Measurements from ENCODE around the gene OSGIN1. TPM values are rescaled to one million over a fixed set of nuclear protein-coding genes. Genes with fewer than 3 reads are reported as not detected.

OSGIN1 gene
- total and polyA plus RNA-seq, 2 of the 8 experiments (the other 6 are each of a cell fraction or from before 2014, with no cell fraction given): 0.58 to 0.76 TPM

- H3K14ac ChIP-seq (ENCODE audit: insufficient read length): no peak overlapping the region
- no peaks in the 10 kb centered on the region for H3K9me3 ChIP-seq (ENCODE audit: insufficient read depth in 2 of 2, low read depth in 1 of 2, low read length in 1 of 2)
- peaks cover 0 to 10% (median 8%) of the 10 kb centered on the region in 4 experiments; a peak in 6 of 7 replicates for H3K27me3 ChIP-seq (replicated peaks in 1 of 4; ENCODE audit: control insufficient read depth in 3 of 4, extremely low read depth in 1 of 4, insufficient read depth in 3 of 4, low read length in 3 of 4)
- H2BK120ac ChIP-seq (replicated peaks; ENCODE audit: low read depth, low read length): no peak overlapping the region
- no peak overlapping the region for H3K23ac ChIP-seq (ENCODE audit: insufficient read length)
- no peak overlapping the region for H4K91ac ChIP-seq (replicated peaks; ENCODE audit: insufficient read length, low read length)
- no peak overlapping the region for H2BK5ac ChIP-seq (ENCODE audit: low read depth, low read length)
- peaks cover 0 to 5% (median 3%) of the 10 kb centered on the region in 4 experiments; a peak in 4 of 7 replicates for H3K4me1 ChIP-seq (replicated peaks in 1 of 4; ENCODE audit: control insufficient read depth in 3 of 4, insufficient read depth in 4 of 4, low read length in 3 of 4)
- no peak overlapping the region for H2BK12ac ChIP-seq (ENCODE audit: low read depth, low read length)
- peaks cover 11% of the 10 kb centered on the region; the same call in 1 of the 2 replicates for H3K23me2 ChIP-seq (ENCODE audit: low read depth, low read length)
- H3K79me2 ChIP-seq (ENCODE audit: control insufficient read depth in 1 of 2, insufficient read depth in 2 of 2, low read length in 2 of 2): no peaks in the 10 kb centered on the region
- no peak overlapping the region for H4K5ac ChIP-seq (ENCODE audit: insufficient read length, low read depth, low read length)
- H2AFZ ChIP-seq (ENCODE audit: low read length): no peak overlapping the region
- no peak overlapping the region for H2AK5ac ChIP-seq (ENCODE audit: low read depth, low read length)
- no peak overlapping the region for H2BK15ac ChIP-seq (ENCODE audit: low read length)
- peaks cover 0 to 3% of the 10 kb centered on the region in 2 experiments for H4K20me1 ChIP-seq (replicated peaks in 1 of 2; ENCODE audit: control insufficient read depth in 1 of 2, insufficient read depth in 2 of 2, low read length in 2 of 2)
- DNase-seq (ENCODE audit: low read depth in 1 of 2, low spot score in 2 of 2) (no peak), FAIRE-seq (no peak)
- ChIA-PET CTCF (ENCODE audit: partially characterized antibody) (interaction anchor here (0.9 to 16.0 kb wide), 8 partner anchors 10 to 96 kb away, joined by 3 to 366 read pairs (median 8); partner anchors contain the start of gene SLC38A8), POLR2A (ENCODE audit: partially characterized antibody) (no interaction called here)
- no peak overlapping the region for H3K18ac ChIP-seq (ENCODE audit: extremely low read depth, low read length)
- no peak overlapping the region for H3K4me3 ChIP-seq (ENCODE audit: extremely low read depth in 1 of 4, insufficient read depth in 2 of 4, low read depth in 3 of 4, low read length in 4 of 4)
- no peak overlapping the region for H3K9ac ChIP-seq (replicated peaks in 1 of 4; ENCODE audit: extremely low read depth in 1 of 4, low read depth in 3 of 4, low read length in 3 of 4)
- H3K56ac ChIP-seq (replicated peaks; ENCODE audit: insufficient read length, low read depth, low read length): no peak overlapping the region
- H3K27ac ChIP-seq (ENCODE audit: low read depth, low read length): no peak overlapping the region
- H2BK20ac ChIP-seq (ENCODE audit: low read length): no peak overlapping the region
- H3K4me2 ChIP-seq (ENCODE audit: insufficient read depth in 1 of 2, low read depth in 2 of 2, low read length in 2 of 2): no peak overlapping the region
- WGBS, 2 experiments (ENCODE audit: extremely low coverage in 1 of 2, insufficient coverage in 1 of 2, insufficient read length in 1 of 2, insufficient replicate concordance in 2 of 2, low coverage in 1 of 2, low lambda C conversion rate in 2 of 2, missing lambda C conversion rate in 1 of 2): 91% methylated on average over 24 of the region's 26 CpGs; no CpG with 5 or more reads in 1 of the 2 experiments
- H3K36me3 ChIP-seq (ENCODE audit: control insufficient read depth in 2 of 4, insufficient read depth in 4 of 4, low read length in 3 of 4): no peaks in the 10 kb centered on the region
- peak overlapping the region; percentile 39; the same call in 1 of the 2 replicates for H4K8ac ChIP-seq (ENCODE audit: extremely low read depth, insufficient read depth, low read length)
- no peak for TF ChIP-seq BRCA1 (IDR thresholded peaks at IDR 0.05; ENCODE audit: low read depth, low read length)
- no peak for TF ChIP-seq RFX5 (IDR thresholded peaks at IDR 0.05; ENCODE audit: borderline replicate concordance, low read depth, low read length)
- no peak for TF ChIP-seq RXRA (IDR thresholded peaks at IDR 0.05; ENCODE audit: insufficient read depth, low read depth, low read length)
- TF ChIP-seq KDM5A (IDR thresholded peaks at IDR 0.05; ENCODE audit: low read length): no peak
- TF ChIP-seq RAD21 (IDR thresholded peaks at IDR 0.05 in 1 of 2, conservative IDR thresholded peaks at IDR 0.05 in 1 of 2; ENCODE audit: low read depth in 2 of 2, low read length in 2 of 2): no peak
- TF ChIP-seq CREB1 (IDR thresholded peaks at IDR 0.05): no peak
- TF ChIP-seq KDM4A (IDR thresholded peaks at IDR 0.05; ENCODE audit: low read depth, low read length, severe bottlenecking): no peak
- H3K4ac ChIP-seq (replicated peaks; ENCODE audit: insufficient read length, low read depth, low read length): no peak overlapping the region
- H3K79me1 ChIP-seq (ENCODE audit: low read depth, low read length): no peaks in the 10 kb centered on the region
Measured at GRCh38 chr16:83964684-83965443, 11.8 kb downstream of the OSGIN1 start.

All from H1 (cell line).